ENCODE results near the gene TH.

TH gene

DNA sequence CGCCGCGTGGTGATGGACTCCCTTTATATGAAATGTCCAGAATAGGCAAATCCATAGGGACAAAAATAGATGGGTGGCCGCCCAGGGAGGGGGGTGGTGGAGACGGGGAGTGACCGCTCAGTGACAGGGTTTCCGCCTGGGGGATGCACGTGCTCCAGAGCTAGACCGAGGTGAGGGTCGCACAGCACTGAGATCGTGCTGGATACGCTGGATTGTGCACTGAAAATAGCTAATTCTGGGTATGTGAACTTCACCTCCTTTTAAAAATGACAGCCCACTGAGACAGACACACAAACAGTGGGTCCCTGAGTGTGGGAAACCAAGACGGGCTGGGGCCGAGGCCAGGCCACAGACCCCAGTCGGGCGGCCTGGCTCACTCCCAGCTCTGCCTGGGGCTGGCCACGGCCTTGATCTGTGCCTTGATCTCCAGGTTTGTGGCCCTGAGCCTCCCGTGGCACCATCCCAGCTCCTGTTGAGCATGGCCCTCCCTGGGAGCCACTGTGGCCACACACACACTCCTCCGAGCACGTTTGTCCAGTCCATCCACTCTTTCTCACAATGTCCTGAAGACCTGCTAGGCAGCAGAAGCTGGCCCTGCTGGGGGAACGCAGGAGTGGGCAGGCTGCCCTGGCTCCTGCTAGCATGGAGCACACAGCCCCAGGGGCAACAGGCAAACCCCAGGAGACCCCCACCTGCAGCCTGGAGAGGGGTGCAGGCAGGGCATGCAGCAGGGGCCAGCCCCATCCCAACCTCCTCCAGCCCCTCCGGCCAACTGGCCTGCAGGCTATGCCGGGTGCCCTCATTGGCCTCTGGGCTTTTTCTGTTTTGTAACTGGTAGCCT is 41.0 kb upstream of the TH start:
- no peak overlapping the region for H3K4me3 ChIP-seq (ENCODE audit: low read depth, low read length)
- in situ Hi-C loops (cut with HindIII; ENCODE audit: low sequenced_read_pairs), result loop anchor here (5.0 kb wide), 1 partner anchor 35 kb away; no protein-coding TSS in a partner anchor
- no peak for DNase-seq (ENCODE audit: low read depth)
- TF ChIP-seq CTCF (IDR thresholded peaks at IDR 0.05; ENCODE audit: low read depth, low read length, missing control alignments), result no peak

GRCh38 chr11:2211113-2211971 is 39.7 kb upstream of the TH start:
- no peak for TF ChIP-seq CTCF (IDR thresholded peaks at IDR 0.05; ENCODE audit: low read depth, low read length, missing control alignments)
- H3K4me3 ChIP-seq (ENCODE audit: low read depth, low read length), result no peak overlapping the region
- in situ Hi-C loops (cut with HindIII; ENCODE audit: low sequenced_read_pairs), result loop anchor here (5.0 kb wide), 1 partner anchor 36 kb away; no protein-coding TSS in a partner anchor
- DNase-seq (ENCODE audit: low read depth), result no peak

GRCh38 chr11:2210366-2211112 is 38.9 kb upstream of the TH start:
- H3K4me3 ChIP-seq (ENCODE audit: low read depth, low read length), result no peak overlapping the region
- no peak for TF ChIP-seq CTCF (IDR thresholded peaks at IDR 0.05; ENCODE audit: low read depth, low read length, missing control alignments)
- in situ Hi-C loops (cut with HindIII; ENCODE audit: low sequenced_read_pairs), result loop anchor here (5.0 kb wide), 1 partner anchor 37 kb away; no protein-coding TSS in a partner anchor
- no peak for DNase-seq (ENCODE audit: low read depth)

DNA sequence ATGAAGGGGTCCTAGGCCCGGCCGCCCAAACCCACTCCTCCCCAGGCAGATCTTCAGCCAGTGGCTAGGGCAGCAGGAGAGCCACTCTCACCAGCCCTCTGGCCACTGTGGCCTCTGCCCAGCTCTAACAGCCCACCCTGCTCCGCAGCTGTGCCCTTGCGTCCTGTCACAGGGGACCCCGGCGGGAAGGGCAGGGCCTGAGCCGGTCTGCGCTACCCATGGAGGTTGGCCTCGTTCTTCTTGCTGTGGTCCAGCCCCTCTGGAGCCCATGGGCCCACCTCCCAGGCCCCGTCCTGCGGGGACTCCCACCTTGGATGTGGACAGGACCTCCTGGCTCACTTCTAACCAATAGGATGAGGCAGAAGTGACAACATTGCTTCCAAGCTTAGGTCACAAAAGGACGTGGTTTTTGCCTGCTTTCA is 38.3 kb upstream of the TH start:
- in situ Hi-C loops (cut with HindIII; ENCODE audit: low sequenced_read_pairs), result loop anchor here (5.0 kb wide), 1 partner anchor 37 kb away; no protein-coding TSS in a partner anchor
- DNase-seq (ENCODE audit: low read depth), result no peak
- TF ChIP-seq CTCF (IDR thresholded peaks at IDR 0.05; ENCODE audit: low read depth, low read length, missing control alignments), result no peak
- no peak overlapping the region for H3K4me3 ChIP-seq (ENCODE audit: low read depth, low read length)

DNA sequence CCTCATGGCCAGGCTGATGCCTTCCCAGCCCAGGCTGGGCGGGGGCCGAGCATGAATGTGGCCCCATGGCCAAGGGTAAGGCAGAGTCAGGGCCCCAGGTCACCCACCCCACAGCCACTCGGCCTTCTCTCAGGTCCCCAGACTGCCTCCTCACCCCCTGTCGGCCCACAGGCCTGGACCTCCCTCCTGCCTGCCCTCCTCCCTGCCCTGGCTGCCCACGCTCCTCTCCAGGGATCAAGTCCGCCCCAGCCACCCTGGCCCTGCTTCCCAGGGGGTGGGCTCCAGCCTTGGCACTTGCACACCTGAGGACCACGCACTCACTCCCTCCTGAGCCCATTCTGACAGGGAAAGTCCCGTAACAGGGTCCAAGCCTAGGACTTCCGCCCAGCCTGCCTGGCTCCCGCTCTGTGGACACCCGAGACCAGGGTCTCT is 37.8 kb upstream of the TH start:
- H3K4me3 ChIP-seq (ENCODE audit: low read depth, low read length), result no peak overlapping the region
- no peak for DNase-seq (ENCODE audit: low read depth)
- no peak for TF ChIP-seq CTCF (IDR thresholded peaks at IDR 0.05; ENCODE audit: low read depth, low read length, missing control alignments)
- in situ Hi-C loops (cut with HindIII; ENCODE audit: low sequenced_read_pairs), result no loop called here

Measured in astrocyte of the cerebellum (primary cell).